Measurements from ENCODE around the gene KMT2D.
A peak's percentile ranks its signal among the peaks of the same experiment; 100 is the strongest.
"Not testable (repeated sequence)": the region's sequence is repeated elsewhere in the genome, so short reads cannot be mapped to it uniquely, and the experiment has no call there.

KMT2D gene

GRCh38 chr12:49088150-49088931 lies 27.7 kb upstream of the KMT2D start:
- peak in 1 of 2 donors; percentile 46 for DNase-seq (ENCODE audit: low read depth in 1 of 2, low spot score in 1 of 2)

GRCh38 chr12:49086116-49086515 lies 25.5 kb upstream of the KMT2D start:
- no peak for DNase-seq (ENCODE audit: low read depth in 1 of 2, low spot score in 1 of 2)

- no peak for DNase-seq (ENCODE audit: low read depth in 1 of 2, low spot score in 1 of 2)
Measured at GRCh38 chr12:49084438-49084837, 23.8 kb upstream of the KMT2D start.

GRCh38 chr12:49079793-49080192 lies 19.2 kb upstream of the KMT2D start:
- DNase-seq (ENCODE audit: low read depth in 1 of 2, low spot score in 1 of 2), result no peak

GRCh38 chr12:49070971-49071370 lies 10.4 kb upstream of the KMT2D start:
- DNase-seq (ENCODE audit: low read depth in 1 of 2, low spot score in 1 of 2), result no peak

GRCh38 chr12:49069507-49070346 lies 9.1 kb upstream of the KMT2D start, which contains the start of gene RHEBL1:
RHEBL1 (minus strand) TSS chr12:49069979; CDS start chr12:49069785, 194 bp downstream.
- DNase-seq (ENCODE audit: low read depth in 1 of 2, low spot score in 1 of 2), result peak; percentile 95 to 99

GRCh38 chr12:49068879-49069506 lies 8.4 kb upstream of the KMT2D start:
- DNase-seq (ENCODE audit: low read depth in 1 of 2, low spot score in 1 of 2), result no peak

- DNase-seq (ENCODE audit: low read depth in 1 of 2, low spot score in 1 of 2), result no peak
Measured at GRCh38 chr12:49066120-49066519, 5.5 kb upstream of the KMT2D start.

- DNase-seq (ENCODE audit: low read depth in 1 of 2, low spot score in 1 of 2), result no peak
Measured at GRCh38 chr12:49064767-49065152, 4.2 kb upstream of the KMT2D start.

GRCh38 chr12:49061916-49062315 lies 1.3 kb upstream of the KMT2D start:
- not testable (repeated sequence) for DNase-seq (ENCODE audit: low read depth in 1 of 2, low spot score in 1 of 2)

- no peak for DNase-seq (ENCODE audit: low read depth in 1 of 2, low spot score in 1 of 2)
Measured at GRCh38 chr12:49061157-49061650, 610 bp upstream of the KMT2D start.

GRCh38 chr12:49059299-49060171 lies 1.1 kb downstream of the KMT2D start:
- no peak for DNase-seq (ENCODE audit: low read depth in 1 of 2, low spot score in 1 of 2)

- DNase-seq (ENCODE audit: low read depth in 1 of 2, low spot score in 1 of 2), result no peak
Measured at GRCh38 chr12:49059045-49059298, 1.6 kb downstream of the KMT2D start.

GRCh38 chr12:49058366-49059044 lies 2.1 kb downstream of the KMT2D start:
- DNase-seq (ENCODE audit: low read depth in 1 of 2, low spot score in 1 of 2), result no peak

- no peak for DNase-seq (ENCODE audit: low read depth in 1 of 2, low spot score in 1 of 2)
Measured at GRCh38 chr12:49057888-49058287, 2.7 kb downstream of the KMT2D start.

GRCh38 chr12:49055978-49056754 lies 4.4 kb downstream of the KMT2D start:
- DNase-seq (ENCODE audit: low read depth in 1 of 2, low spot score in 1 of 2), result peak in 1 of 2 donors; percentile 32

GRCh38 chr12:49055092-49055491 lies 5.5 kb downstream of the KMT2D start:
- DNase-seq (ENCODE audit: low read depth in 1 of 2, low spot score in 1 of 2), result no peak

GRCh38 chr12:49054524-49054923 lies 6.1 kb downstream of the KMT2D start:
- no peak for DNase-seq (ENCODE audit: low read depth in 1 of 2, low spot score in 1 of 2)

- DNase-seq (ENCODE audit: low read depth in 1 of 2, low spot score in 1 of 2), result no peak
Measured at GRCh38 chr12:49054096-49054495, 6.5 kb downstream of the KMT2D start.

Measured in activated T-helper 1 cell treated with anti-CD3 and anti-CD28 coated beads, Interleukin-2, amount 50 U/mL, for 16 hours (primary cell).